Measurements from ENCODE around the gene ILRUN. TPM values are rescaled to one million over a fixed set of nuclear protein-coding genes. Genes with fewer than 3 reads are reported as not detected.
"Not testable (repeated sequence)": the region's sequence is repeated elsewhere in the genome, so short reads cannot be mapped to it uniquely, and the experiment has no call there.

The ILRUN gene
- polyA plus RNA-seq, 3 donors: 48.9 to 53.7 (median 49.1) TPM

DNA sequence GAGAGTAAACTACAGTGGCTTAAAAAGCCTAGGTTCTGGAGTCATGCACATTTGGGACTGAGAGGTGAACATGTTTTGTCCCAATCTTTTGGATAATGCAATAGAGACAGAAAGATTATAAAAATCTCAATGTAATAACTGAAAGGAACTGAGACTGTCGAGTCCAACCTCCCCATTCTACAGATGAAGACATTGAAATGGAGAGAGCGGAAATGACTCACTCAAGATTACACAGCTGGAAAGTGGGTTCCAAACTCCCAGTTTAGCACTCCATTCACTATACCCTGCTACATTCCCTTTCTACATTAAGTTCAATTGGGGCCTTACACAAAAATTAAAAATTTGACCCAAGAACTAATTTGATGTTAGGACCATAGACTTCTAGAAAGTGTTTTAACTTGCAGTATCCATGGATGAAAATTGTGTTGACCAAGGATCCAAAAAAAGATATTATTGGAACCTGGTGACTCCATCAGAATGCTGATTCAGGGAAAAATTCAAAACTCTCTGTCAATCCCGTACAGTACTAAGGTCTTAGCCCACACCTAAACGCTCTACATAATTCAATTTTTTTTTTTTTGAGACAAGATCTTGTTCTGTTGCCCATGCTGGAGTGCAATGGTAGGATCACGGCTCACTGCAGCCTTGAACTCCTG lies 1.5 kb upstream of the ILRUN start:
- no peak for DNase-seq (ENCODE audit: low read depth in 3 of 3, low spot score in 2 of 3)

DNA sequence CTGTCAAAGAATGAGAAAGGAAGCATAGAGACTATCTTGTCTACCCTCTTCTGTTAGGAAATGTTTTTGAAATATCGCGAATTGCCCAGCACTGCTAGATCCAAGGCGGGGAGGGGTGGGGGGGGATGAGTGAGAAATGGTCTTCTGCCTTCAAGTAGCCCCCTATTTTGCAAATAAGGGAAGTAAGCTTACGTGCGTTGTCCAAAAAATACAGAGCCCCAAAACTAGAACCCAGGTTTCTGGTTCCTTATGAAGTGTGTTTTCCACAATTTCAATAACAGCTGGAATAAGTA lies 923 bp upstream of the ILRUN start:
- DNase-seq (ENCODE audit: low read depth in 3 of 3, low spot score in 2 of 3): no peak

DNA sequence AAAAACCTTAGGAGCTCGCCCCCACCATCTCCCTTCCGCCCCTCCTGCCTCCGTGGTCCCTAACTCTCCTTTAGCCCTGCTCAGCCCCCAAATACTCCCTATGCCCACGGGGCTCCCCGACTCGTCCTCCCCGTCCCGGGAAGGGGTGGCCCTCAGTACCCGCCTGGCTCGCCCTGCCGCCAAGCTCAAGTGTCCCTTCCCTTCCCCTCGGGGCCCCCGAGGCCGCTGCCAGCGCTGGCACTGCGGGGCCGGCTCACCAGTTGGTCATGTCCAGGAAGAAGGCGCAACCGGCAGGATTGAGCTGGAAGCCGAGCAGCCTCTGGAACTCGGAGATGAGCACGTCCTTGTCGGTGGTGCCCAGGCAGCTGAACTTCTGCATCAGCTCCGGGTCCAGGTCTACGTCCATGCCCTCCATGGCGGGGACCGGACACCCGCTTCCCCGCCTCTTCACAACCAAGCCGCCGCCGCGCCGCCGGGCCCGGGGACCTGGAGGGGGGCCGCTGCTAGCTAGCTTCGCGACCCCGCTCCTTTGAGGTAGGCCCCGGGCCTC lies 303 bp downstream of the ILRUN start:
- peak in 1 of 3 donors; percentile 36 for DNase-seq (ENCODE audit: low read depth in 3 of 3, low spot score in 2 of 3)

DNA sequence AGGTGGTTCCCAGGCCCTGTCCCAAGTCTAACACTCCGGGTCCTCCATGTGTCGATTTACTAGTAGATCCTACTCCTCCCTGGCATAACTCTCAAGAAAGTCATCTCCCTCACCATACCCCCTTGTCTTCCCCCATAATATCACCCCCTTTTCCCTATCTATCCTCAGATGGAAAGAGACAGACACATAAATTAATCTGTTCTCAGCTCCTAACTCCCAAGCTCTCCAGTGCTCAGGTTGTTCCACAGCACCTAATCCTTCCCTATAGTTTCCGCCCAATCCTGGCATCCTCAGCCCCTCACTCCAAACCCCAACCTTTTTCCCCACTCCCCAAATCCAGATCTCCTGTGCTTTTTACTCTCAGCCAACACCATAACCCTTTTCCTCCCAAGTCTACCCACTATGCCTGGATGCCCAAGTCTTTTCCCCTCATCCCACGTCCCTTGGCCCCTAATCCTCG lies 808 bp downstream of the ILRUN start:
- DNase-seq (ENCODE audit: low read depth in 3 of 3, low spot score in 2 of 3): no peak

DNA sequence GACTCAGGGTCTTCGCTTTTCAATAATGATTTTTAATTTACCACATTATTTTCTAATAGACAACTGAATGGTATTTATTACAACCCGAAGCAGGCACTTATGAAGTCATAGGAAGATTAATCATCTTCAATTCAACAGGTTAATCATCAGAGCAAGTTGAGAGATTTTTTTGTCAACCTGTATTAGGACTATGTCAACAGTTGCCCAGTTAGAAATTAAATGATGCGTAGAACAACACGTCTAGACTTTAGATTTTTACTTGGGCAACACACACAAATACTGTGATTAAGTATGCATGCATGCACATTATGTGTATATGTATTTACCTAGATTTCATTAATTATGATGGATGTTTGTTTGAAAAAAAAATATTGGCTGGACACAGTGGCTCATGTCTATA lies 4.3 kb downstream of the ILRUN start:
- DNase-seq (ENCODE audit: low read depth in 3 of 3, low spot score in 2 of 3): no peak

DNA sequence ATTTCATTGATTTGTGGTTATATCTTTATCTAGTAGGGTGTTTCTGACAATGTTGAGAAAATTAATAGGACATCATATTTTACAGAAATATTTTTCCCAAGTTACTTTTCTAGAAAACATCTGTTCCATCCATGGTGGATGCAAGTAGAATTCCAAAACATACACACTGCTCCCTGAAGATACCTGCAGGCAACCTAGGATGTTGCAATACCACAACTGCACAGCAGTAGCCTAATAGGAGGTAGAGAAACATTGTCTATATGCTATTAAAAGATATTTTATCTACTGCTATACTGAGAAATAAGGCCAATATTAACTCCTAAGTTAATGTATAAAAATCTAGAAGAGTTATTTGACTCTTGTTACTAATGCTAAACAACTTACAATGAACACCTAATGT lies 6.8 kb downstream of the ILRUN start:
- DNase-seq (ENCODE audit: low read depth in 3 of 3, low spot score in 2 of 3): no peak

DNA sequence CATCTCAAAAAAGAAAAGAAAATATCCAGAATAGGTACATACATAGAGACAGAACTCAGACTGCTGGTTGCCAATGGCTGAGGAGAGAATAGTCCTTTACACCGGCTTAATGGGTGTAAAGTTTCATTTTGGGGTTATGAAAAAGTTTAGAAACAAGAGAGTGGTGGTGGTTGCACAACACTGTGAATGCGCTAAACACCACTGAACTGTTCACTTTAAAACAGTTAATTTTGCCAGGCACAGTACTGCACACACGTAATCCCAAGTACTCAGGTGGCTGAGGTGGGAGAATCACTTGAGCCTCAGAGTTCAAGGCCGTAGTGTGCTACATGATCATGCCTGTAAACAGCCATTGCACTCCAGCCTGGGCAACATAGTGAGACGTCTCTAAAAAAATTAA lies 7.6 kb downstream of the ILRUN start:
- no peak for DNase-seq (ENCODE audit: low read depth in 3 of 3, low spot score in 2 of 3)

DNA sequence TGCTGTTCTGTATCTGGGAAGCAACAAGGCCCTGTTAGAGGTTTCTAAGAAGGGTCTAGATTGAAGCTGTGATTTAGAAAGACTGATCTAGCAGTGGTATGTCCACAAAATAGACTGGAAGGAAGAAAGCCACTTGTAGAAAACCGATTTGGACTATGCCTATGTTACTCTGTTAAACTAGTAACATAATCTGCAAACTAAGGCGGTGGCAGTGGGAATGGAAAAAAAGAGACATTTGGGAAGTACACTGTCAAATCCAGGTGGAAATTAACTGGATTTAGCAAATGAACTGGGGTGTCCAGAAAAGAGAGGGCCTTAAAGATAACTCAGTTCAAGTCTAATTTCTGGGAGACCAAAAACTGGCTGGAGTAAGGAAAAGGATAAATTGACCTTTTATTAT lies 11.6 kb downstream of the ILRUN start:
- DNase-seq (ENCODE audit: low read depth in 3 of 3, low spot score in 2 of 3): no peak

DNA sequence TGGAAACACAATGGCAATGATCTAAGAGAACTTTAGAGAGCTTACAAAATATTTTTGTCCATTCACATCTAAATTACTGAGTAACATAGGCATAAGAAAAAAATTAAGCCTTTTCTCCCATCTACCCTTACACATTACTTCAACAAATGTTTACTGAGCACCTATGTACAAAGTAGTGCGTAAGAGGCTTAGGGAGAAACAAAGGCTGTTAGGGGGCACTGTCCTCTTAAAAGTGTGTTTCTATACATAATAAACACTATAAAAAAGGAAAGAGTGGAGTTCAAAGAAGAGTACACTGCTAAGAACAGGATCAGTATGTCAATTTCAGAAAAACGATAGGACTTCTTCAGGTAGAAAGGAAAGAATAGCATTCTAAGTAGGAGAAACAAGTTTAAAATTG lies 12.2 kb downstream of the ILRUN start:
- no peak for DNase-seq (ENCODE audit: low read depth in 3 of 3, low spot score in 2 of 3)

DNA sequence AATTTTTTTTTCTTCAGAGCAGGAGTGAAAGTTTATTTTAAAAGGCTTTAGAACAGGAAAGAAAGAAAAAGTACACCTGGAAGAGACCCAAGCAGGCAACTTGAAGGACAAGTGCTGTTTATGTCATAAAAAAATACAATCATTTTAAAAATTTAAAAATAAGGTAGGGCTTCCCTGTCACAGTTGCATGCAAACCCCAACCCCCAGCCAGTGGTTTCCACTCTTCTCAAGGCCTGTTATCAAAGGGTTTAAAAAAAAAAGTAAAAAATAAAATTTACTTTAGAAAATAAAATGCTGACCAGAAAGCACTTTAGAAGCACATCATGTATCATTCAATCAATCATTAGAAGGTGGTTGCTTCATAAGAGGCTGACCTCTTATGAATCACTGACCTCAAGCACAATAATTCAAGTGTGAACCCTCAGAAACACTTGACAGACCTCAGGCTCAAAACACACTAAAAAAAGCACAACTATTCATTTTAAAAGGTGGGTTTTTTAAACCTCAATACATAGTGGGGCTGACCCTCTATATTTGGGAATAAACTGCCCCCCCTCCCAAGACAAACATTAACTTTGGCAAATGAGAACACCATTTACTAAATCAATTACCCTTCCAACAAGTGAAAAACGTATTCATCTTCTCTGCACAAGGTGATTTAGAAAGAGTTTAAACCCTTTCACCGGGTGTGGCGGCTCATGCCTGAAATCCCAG lies 15.6 kb downstream of the ILRUN start:
- no peak for DNase-seq (ENCODE audit: low read depth in 3 of 3, low spot score in 2 of 3)

DNA sequence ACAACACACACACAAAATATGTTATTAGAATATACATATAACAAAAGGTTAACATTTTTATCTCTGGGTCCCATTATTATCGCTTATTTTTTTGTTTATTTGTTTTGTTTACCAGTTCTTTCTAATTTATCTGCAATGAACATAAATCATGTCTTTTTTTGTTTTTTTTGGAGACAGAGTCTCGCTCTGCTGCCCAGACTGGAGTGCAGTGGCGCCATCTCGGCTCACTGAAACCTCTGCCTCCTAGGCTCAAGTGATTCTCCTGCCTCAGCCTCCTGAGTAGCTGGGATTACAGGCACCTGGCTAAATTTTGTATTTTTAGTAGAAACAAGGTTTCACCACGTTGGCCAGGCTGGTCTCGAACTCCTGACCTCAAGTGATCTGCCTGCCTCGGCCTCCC lies 16.3 kb downstream of the ILRUN start:
- DNase-seq (ENCODE audit: low read depth in 3 of 3, low spot score in 2 of 3): not testable (repeated sequence)

DNA sequence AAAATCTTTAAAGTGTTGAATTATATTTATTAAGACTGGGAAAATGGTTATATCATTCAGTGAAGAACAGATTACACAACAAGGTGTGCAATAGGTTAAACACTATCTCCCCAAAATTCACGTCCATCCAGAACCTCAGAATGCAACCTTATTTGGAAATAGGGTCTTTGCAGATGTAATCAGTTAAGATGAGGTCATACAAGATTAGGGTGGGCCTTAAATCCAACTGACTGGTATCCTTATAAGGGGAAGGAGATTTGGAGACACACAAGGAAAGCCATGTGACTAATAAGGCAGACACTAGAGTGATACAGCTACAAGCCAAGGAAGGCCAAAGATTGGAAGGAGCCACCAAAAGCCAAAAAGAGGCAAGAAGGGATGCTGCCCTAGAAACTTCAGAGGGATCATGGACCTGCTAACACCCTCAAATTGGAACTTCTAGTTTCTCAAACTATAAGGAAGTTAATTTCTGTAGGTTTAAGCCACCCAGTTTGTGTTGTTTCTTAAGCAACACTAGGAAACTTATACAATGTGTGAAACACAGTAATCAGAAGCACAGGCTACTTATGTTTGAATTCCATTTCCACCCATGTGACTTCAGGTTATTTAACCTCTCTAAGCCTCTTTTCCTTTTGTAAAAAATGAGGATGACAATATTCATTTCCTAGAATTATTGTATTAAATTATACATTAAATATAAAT lies 16.9 kb downstream of the ILRUN start:
- no peak for DNase-seq (ENCODE audit: low read depth in 3 of 3, low spot score in 2 of 3)

DNA sequence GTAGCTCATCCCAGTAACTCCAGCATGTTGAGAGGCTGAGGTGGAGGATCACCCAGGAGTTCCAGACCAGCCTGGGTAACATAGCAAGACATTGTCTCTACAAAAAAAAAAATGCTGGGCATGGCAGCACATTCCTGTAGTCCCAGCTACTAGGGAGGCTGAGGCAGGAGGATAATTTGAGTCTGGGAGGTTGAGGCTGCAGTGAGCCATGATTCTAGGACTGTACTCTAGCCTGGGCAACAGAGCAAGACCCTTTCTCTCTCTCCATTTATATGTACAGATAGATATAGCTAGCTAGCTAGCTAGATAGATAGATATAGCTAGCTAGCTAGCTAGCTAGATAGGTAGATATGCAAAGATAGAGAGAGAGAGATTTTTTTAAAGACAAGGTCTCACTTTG lies 20.4 kb downstream of the ILRUN start:
- DNase-seq (ENCODE audit: low read depth in 3 of 3, low spot score in 2 of 3): no peak

DNA sequence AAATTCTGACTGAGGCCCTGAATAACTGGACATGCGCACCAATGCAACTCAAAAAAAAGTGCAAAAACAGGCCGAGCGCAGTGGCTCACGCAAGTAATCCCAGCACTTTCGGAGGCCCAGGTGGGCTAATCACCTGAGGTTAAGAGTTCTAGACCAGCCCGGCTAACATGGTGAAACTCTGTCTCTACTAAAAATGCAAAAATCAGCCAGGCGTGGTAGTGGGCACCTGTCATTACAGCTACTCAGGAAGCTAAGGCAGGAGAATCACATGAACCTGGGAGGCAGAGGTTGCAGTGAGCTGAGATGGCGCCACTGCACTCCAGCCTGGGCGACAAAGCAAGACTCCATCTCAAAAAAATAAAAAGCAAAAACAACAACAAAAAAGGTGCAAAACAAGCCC lies 21.6 kb downstream of the ILRUN start:
- not testable (repeated sequence) for DNase-seq (ENCODE audit: low read depth in 3 of 3, low spot score in 2 of 3)

DNA sequence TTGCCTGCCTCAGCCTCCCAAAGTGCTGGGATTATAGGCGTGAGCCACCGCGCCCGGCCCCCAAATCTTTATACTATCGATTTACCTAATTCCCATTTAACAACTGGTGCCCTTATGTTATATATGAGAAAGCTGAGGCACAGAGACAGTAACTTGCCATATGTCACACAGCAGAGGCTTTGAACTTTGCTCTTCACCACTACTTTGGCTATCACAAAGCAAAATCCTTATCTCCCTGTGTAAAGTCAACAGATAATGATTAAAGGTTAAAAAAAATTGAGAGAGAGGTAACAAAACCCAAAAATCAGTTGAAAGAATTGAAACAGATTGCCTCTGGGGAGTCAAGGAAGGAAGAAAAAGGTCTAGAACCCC lies 22.3 kb downstream of the ILRUN start:
- no peak for DNase-seq (ENCODE audit: low read depth in 3 of 3, low spot score in 2 of 3)

DNA sequence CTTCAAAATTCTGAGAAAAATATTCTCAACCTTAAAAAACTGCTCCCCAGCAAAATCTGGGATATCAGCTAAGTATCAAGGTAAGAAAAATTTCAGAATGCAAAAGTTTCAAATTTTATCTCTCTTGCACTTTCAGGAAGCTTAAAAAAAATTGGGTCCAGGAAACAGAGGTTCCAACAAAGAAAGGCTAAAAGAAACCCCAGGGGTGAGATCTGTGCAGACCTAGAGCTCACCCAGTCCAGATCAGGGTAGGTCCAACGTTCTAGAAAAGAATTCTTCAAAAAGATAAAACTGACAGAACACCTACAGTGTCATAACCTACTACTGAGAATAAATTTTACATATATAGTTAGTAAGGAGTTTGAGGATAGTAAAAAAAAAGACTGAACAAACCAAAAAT lies 23.5 kb downstream of the ILRUN start:
- no peak for DNase-seq (ENCODE audit: low read depth in 3 of 3, low spot score in 2 of 3)

DNA sequence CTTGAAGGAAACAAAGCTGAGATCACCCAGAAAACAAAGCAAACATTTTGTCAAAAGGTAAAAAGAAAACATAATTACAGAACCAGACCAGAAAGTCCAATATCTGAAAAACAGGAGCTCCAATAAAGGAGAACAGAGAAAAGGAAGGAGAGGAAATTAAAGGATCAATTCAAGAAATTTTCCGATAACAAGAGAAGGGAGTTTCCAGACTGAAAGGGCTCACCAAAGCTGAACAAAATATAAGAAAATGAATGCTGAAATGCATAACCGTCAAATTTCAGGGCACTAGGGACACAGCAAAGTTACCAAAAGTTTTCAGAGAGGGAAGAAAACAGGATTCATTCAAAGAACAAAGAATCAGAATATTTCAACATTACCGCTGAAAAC lies 23.9 kb downstream of the ILRUN start:
- DNase-seq (ENCODE audit: low read depth in 3 of 3, low spot score in 2 of 3): no peak

DNA sequence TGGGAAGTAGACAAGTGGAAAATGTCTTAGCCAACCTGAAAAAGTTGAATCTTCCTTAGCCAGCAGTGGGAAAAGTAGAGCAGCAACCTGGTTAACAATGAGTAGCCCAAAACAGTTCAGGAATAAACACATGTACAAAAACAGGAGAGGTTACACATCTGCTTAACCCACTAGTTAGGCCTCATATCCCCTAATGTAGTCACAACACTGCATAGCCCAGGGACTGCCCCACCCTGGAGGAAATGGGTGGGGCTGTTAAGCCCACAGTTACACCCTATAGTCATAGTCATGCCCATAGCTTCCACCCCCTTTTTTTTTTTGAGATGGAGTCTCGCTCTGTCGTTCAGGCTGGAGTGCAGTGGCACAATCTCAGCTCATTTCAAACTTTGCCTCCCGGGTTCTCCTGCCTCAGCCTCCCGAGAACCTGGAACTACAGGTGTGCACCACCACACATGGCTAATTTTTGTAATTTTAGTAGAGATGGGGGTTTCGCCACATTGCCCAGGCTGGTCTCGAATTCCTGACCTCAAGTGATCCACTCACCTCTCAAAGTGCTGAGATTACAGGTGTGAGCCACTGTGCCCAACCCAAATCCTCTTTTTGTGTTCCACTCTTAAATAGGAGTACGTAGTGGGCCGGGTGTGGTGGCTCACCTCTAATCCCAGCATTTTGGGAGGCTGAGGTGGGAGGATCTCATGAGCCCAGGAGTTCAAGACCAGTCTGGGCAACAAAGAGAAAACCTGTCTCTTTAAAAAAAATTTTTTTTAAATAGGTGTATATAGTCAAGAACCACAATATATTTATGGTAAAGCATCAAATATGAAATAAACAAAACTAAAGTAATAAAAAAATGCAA lies 24.5 kb downstream of the ILRUN start:
- DNase-seq (ENCODE audit: low read depth in 3 of 3, low spot score in 2 of 3): no peak

DNA sequence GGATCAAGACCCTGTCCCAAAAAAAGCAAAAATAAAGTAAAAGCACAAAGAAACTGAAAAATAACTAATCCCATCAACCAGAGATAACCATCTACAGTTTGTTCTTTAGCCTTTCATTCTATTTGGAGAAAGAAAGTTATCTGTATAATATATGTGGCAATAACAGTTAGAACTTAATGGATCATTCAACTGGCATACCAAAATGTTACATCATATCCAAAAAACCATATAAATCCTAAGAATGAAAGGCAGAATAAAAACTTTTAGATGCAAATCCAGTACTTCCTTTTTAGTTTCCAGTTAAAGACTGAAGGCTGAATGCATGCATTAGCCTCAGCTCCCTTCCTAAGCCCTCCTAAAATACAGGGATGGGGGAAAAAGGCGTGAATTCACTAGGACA lies 25.2 kb downstream of the ILRUN start:
- no peak for DNase-seq (ENCODE audit: low read depth in 3 of 3, low spot score in 2 of 3)

DNA sequence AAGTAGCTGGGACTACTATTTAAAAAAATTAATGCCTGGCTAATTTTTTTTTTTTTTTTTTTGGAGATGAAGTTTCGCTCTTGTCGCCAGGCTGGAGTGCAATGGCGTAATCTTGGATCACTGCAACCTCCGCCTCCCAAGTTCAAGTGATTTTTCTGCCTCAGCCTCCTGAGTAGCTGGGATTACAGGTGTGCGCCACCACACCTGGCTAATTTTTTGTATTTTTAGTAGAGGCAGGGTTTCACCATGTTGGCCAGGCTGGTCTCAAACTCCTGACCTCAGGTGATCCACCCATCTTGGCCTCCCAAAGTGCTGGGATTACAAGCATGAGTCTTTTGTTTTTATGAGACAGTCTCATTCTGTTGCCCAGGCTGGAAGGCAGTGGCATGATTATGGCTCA lies 27.8 kb downstream of the ILRUN start:
- not testable (repeated sequence) for DNase-seq (ENCODE audit: low read depth in 3 of 3, low spot score in 2 of 3)

Measured in right renal cortex interstitium (tissue), 3 donors.